ENCODE data around the gene TNFAIP8. TPM values are rescaled to one million over a fixed set of nuclear protein-coding genes. Genes with fewer than 3 reads are reported as not detected.

Gene TNFAIP8
- total RNA-seq, 1 donor from 2014 or later = 108 TPM

DNA sequence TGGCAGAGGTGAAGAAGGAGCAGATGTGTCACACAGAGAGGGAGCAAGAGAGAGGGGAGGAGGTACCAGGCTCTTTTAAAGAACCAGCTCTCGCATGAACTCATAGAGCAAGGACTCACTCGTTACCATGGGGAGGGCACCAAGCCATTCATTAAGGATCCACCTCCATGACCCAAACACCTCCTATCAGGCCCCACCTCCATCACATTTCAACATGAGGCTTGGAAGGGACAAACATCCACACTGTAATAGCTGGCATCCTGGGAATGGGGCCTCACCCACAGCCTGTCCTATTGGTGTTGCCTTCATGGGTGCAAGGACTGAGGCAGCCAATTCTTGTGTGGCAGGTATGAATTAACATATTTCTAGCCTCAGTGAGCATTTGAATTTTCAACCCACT lies 11.6 kb upstream of the TNFAIP8 start:
- intact Hi-C loops (cut with micrococcal nuclease) = loop anchor here (5.0 kb wide), 1 partner anchor 108 kb away; the partner anchor contains the start of gene HSD17B4

DNA sequence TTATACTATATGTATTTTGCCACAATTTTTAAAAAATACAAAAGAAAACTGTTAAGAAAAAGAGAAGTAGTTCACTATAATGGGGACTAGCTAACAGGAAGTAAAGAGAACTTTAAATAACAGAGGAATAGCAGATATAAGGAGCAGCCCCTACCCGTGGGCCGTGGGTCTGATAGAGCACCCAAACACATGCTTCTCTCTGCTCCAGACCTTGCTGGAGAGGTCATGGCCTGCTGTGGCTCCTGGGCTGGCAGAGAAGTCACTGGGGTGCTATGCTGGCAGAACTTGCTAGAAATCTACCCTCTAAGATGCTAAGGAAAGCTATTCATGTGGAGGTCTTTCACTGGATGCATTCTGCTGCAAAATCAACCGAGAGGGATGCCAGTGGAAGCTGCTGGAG lies 10.0 kb upstream of the TNFAIP8 start:
- intact Hi-C loops (cut with micrococcal nuclease) = no loop called here

DNA sequence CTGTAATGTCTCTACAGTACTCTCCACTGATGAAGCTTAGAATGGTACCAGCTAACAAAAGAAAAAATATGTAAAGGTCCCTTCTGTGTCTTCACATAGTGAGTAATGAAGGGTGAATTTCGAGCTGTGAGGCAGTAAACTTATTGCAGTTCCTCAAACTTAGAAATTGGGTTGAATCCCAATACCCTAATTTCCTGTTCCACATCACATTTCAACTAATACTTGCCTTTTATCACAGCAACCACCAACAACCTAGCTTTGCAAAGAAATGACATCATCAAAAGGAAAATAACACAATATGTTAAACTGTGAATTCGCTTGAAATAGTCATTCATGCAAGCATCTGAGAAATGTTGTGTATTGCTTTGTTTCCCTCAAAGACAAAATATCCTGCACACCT lies 9.4 kb upstream of the TNFAIP8 start:
- intact Hi-C loops (cut with micrococcal nuclease) = no loop called here

DNA sequence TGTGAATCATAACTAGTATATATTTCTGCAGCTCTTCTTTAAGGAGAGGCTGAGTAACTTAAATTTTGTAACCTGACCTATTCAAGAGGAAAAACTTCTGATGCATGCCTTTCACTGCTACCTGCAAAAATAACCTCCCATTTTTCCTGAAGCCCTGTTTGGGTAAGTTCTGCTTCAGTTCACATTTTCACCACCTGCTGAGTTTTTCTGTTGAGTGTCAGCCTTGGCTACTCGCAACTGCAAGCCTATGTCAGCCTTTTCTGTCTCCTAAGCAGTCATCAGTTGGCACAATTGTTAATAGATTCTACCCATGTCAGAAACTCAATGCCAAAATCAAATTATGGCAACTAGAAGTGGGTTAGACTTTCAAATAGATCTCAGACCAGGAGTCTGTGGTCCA lies 8.2 kb upstream of the TNFAIP8 start:
- intact Hi-C loops (cut with micrococcal nuclease) = no loop called here

DNA sequence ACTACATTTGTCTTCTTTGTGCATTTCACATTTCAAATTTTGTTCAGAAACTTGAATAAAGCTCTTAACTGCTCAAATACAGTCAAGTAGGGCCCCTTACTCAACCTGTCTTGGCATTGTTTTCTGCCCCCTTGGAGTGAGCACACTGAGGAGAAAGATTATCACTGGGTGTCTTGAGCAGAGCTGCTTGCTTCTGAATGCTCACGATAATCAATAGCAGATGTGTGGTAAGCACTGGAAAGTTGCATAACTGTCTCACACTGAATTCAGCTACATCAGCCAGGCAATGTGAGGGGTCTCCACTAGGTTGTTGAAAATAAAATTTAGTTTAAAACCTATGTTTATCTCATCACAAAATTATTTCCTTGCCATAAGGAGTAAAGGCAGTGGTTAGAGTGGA lies 7.8 kb upstream of the TNFAIP8 start:
- intact Hi-C loops (cut with micrococcal nuclease) = no loop called here

DNA sequence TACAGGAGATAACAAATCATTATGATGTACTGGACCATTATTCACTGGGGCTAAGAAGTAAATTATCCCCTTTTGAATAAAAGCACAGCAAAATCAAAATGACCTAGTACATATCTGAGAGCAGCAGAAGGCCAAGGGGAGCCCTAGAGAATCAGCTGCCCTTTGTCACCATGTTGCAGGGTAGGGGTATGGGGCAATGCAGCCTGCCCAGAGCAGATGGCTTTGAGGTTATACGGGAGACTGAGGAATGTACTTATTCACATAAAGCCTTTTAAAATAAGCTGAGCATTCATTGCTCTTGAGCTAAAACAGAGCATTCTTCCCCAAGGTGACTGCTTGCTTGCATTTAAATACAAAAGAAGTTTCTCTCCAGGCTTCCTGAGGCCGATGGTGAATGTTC lies 2.6 kb upstream of the TNFAIP8 start:
- intact Hi-C loops (cut with micrococcal nuclease) = no loop called here

DNA sequence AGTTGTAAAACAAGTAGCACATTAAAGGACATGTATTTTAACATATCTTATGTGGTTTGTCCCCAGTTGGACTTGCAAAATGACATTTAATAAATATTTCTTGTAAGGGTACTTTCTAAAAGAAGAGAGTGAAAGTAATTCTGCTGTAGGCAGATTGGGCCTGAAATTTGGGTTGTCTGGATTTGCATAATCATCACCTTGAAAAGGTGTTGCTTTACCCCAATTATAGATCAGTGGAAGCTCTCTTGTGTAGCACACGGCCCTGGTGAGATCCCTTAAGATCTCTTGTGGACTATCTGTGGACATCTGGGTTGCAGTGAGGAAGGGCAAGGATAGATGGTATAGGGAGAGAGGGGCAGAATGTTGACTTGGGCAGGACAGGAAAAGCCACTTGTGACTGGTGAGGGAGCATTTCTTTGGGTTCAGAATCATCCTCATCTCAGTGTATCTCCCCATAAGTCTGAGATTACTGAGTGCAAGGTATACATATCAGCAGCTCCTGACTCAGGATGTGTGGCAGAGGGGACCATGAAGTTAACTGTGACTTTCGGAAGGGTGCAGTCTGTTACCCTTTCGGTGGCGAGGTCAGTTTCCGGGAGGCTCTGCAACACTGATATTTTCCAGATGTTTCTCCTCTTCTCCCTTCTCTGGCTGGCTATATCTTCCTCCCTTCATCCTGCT lies 2.0 kb upstream of the TNFAIP8 start:
- intact Hi-C loops (cut with micrococcal nuclease) = no loop called here

DNA sequence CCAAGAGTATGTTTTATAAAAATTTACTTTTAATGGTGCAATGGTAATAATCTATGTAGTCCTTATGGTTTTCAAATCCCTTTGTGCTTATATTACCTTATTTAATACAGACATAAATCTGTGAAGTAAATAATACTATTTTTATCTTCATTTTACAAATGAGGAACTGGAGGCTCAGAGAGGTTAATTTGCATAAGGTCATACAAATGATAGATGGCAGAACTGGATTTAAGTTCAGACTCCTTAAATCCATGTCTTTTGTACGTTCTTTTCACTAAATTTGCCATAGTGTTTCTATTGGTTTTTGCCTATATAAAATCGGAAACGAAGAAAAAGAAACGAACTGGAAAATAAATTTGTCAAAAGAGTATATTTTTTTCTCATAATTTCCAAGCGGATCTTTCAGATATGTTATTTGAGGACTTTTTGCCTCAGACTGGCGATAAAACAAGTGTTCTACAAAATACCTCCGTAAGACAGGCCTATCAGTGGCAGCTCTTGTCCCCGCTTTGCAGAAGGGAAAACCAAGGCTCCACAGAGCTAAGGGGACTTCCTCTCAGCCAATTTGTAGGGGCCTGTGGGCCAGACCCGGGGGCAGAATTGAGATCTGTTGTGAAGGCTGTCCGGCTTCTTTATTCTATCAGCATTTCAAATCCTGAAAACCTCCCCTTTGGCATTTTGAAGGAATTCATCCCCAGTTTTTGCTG lies 1.1 kb upstream of the TNFAIP8 start:
- intact Hi-C loops (cut with micrococcal nuclease) = loop anchor here (1.0 to 5.0 kb wide), 4 partner anchors 13 to 367 kb away; partner anchors contain the start of genes DMXL1 and DTWD2

DNA sequence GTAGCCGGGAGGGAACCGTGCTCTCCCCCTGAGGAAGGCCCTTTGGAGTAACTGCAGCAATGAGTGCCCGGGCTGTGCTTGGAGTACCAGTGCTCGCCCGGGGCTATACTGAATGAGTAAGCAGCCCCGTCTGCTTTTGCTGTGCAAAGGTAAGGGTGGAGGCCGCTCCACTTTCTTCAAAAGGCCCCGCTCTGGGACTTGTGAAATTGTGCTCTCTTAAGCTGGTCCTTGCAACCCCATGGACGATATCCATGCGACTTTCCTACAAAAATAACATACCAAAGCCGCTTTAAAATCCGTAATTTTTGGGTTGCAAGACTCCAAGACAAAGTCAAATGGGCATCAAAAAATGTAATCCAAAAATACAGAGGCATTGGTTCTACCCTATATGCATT lies 578 bp upstream of the TNFAIP8 start:
- intact Hi-C loops (cut with micrococcal nuclease) = loop anchor here (1.0 to 5.0 kb wide), 4 partner anchors 14 to 368 kb away; partner anchors contain the start of genes DMXL1 and DTWD2

DNA sequence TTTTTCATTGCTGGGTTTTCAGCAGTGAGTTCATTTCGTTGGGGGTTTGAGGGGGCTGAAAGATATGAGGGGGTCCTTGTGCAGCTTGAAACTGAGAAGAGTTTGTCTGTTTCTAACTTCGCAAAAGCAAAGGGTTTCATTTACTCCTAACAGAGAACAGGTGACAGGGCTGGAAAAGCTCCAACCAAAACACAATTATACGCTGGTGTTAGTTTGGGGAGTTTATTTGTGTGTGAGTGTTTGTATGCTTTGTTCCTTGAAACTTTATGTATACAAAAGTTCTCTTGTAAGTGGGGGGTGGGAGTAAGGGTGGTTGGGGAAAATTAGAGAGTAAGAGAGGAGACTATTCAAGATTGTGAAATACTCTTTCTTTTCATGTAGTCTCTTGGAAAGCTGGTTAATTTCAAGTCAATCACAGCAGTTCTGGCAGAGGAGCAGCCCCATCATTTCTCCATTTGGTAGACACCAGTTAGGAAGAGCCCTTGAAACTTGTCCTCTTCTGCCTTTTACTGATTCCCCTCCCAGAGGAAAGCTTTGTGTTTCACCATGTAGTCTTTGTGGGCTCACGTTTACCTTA lies 881 bp downstream of the TNFAIP8 start:
- intact Hi-C loops (cut with micrococcal nuclease) = loop anchor here (1.0 to 5.0 kb wide), 5 partner anchors 11 to 369 kb away; partner anchors contain the start of genes DMXL1 and DTWD2

DNA sequence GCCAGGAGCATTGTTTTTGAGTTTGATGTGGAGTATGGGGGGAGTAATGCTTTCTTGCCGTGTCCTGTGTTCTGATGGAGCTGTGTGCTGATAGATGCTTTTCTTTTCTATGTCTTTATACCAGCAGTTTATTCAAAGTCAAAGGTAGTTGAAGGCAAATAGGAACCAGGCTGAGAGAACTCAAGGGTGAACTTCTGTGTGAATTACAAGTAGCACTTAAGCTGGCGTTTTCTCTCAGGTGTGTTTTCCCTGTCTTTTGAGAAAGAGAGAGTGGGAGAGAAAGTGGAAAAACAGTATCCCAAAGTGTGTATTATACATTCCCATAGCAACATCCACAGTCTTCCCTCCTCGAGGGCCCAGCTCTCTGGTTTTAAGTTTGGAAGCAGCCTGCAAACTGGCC lies 1.5 kb downstream of the TNFAIP8 start:
- intact Hi-C loops (cut with micrococcal nuclease) = loop anchor here (1.0 to 5.0 kb wide), 5 partner anchors 10 to 370 kb away; partner anchors contain the start of genes DMXL1 and DTWD2

DNA sequence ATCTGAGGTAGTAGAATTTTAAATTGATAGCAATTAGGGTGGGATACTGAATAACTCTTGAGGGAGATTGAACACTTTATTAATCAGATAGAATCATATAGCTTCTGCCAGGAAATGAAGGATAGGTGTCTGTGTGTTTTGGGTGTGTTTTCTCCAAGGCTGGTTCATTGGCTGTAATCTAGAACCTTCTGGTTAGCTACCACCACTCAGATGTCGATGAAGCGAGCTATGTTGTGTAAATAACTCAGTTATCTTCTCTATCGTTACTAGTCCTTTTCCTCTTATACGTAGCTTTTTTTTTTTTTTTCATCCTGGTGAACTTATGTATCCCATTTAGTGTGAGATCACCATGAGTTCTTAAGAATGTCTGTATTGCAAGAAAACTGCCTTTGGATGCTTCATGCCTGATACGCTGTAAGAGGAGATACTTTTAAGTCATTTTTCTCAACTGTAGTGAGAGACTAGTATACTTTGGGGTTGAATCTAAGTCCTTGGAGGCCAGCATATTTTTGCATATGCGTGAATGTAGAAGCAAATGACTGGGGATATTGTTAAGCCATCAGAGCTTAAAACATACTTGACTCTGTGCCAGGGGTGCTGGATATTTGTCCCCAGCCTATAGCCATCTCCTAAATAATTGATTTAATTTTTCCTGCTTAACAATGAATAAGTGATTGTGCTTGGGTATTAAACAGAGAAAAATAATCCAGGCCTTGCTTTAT lies 2.1 kb downstream of the TNFAIP8 start:
- intact Hi-C loops (cut with micrococcal nuclease) = loop anchor here (1.0 to 5.0 kb wide), 5 partner anchors 9 to 371 kb away; partner anchors contain the start of genes DMXL1 and DTWD2

DNA sequence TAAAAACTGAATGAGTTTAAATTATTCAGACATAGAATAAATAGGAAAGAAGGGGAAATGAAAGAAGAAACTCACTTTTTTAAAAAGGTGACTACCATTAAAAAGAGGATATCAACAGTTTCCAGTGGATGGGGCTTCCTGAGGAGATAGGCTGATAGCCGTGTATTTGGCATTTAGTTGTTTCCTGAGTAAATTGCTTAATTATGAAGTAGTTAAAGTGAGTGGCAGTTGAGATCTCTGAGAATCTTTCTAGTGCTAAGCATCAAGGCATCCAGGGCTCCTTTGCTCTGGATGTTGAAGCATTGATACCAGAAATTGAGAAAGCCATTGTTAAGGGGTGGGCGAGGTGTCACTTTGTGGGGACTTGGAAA lies 2.7 kb downstream of the TNFAIP8 start:
- intact Hi-C loops (cut with micrococcal nuclease) = loop anchor here (5.0 kb wide), 3 partner anchors 39 to 371 kb away; partner anchors contain the start of genes DMXL1 and DTWD2

DNA sequence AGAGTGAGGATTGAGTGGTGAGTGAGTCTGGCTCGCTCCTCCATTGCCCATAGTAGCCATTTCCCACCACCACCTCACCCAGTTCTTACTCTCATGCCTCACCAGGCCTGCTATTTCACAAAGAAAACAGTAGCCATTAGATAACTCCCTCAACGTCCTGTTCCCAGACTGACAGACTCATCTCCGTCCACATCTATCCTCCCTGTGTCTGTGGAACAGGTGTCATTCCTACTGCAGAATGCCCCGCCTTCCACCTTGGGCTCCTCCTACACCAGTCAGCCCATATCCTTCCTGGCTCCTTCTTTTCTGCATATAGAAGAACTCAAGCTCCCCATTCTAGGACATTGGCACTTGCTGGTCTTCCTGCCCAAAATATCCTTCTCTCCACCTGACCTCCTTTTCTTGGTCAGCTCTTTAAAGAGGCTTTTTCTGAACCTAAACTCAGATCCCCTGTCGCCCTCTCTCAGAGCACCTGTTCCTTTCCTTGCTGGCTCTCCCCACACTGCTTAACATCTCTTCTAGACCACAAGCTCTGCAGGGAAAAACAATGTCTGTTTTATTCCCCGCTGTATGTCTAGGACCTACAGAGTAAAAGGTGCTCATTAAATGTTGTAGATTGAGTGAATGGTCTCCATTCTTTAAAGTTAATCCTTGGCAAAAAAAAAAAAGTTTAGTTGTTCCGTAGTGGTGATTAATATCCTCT lies 3.2 kb downstream of the TNFAIP8 start:
- intact Hi-C loops (cut with micrococcal nuclease) = loop anchor here (5.0 kb wide), 3 partner anchors 38 to 372 kb away; partner anchors contain the start of genes DMXL1 and DTWD2

DNA sequence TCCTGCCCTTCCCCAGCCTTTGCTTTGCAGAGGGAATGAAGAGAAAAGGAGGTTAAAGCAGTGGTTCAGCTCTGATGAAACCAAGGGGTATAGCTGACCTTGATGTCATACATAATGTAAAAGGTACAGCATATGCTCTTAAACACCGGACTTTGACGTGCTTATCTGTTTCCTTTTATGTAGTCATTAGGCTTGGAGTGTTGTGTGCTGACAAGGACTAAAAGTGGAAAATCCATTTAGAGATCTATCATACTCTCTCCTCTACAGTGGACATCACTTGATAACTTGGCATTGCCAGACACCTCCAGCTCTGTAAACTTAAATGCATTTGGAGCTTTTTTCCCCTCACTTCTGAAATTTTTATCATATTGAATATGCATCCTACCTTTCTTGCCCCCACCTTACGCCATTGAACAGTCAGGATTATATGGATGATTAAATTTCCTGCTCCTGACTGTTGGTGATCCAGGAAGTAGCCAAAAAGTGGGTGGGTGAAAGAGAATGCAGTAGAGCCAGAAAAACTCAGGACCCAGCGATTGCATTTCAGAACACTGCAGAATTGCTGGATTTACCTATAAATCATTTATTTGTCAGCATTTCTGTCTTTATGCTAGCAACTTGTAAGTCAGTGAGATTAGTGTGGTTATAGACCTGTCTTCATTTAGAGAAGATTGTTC lies 4.1 kb downstream of the TNFAIP8 start:
- intact Hi-C loops (cut with micrococcal nuclease) = loop anchor here (5.0 kb wide), 3 partner anchors 37 to 373 kb away; partner anchors contain the start of genes DMXL1 and DTWD2

DNA sequence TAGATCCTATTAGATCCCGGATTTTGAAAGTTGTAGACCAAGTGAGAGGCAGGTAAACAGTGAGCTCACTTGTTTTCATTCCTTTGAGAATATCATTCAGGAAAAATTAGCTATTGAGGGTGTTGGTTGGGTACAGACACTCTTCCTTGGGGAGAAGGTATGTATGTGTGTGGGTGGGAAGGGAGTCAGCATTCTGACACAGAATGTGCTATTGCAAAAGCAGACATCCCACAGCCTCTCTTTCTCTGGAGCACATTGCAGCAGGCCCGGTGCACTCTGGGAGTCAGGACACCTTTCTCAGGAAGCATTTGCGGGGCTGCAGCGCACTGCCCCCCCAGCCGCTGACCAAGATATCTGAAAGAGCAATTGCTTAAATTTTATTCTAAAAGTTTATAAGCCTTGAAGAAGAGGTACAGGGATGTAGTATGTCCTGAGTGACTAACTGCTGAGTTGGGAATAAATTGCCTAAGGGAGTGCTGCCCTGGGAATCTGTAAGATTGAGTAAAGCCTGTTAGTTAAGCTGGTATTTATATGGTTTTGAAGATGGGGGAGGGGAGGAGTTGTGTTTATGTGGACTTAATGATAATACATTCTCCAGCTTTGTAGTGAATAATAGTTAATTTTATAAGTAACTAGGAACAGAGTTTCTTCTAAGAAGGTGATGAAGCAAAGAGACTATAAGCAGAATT lies 5.2 kb downstream of the TNFAIP8 start:
- intact Hi-C loops (cut with micrococcal nuclease) = no loop called here

DNA sequence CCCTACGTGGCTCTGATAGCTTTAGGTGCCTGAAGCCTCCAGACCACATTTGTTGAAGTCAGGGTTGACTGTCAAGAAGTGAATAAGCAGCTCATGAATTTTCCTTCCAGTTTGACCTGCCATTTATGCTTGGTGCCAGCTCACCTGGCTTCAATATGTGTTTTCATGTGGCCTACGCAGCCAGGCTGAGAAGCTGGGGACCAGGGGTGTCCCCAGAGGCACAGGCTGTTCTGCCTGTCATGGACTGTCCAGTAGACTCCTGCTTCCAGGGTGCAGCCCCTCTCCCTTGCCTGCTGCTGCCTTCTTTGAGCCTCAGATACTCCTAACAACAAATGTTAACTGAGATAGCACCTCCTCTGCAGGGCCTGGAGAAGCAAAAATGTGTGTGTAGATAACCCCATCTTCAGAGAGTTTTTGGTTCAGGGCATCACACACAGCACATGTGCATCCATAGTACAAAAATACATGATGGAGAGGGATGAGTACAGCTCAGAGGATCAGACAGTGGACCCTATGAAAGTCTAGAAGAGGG lies 5.8 kb downstream of the TNFAIP8 start:
- intact Hi-C loops (cut with micrococcal nuclease) = no loop called here

DNA sequence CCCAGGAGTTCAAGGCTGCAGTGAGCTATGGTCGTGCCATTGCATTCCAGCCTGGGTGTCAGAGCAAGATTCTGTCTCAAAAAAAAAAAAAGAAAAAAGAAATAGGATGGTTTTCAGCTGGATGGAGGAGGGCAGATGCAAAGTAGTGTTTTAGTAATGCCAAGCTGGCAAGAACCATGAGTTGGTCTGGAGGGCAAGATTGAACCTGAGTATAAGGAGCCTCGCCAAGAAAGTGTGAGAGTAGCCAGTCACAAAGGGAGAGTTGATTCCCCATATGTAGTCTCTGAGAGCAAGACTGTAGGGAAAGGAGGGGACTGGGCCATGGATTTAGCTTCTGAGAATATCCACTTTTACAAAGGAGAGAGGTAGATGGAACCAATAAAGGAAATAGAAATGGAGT lies 6.9 kb downstream of the TNFAIP8 start:
- intact Hi-C loops (cut with micrococcal nuclease) = no loop called here

DNA sequence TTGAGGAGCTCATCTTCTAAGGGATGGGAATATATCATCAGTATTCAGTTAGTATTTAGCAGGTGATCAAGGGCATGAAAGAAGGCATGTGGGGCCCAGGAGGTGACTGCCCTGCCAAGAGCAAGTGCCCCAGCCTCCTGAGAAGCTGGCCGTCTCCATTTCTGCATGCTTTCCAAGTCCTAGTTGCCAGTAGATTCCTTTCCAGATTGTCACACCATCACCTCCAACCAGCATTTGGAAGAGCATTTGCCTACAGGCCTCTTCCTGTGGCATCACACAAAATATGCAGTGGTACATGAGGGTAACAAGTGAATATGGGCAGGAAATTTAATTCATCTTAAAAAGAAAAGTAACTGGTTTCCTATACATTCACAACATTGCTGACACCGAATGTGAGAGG lies 7.5 kb downstream of the TNFAIP8 start:
- intact Hi-C loops (cut with micrococcal nuclease) = no loop called here
